NCI-H510A treated with DMSO at 0.1 percent for 48 hours (cell line): ENCODE results near the gene YY1AP1.
"Not testable (repeated sequence)": the region's sequence is repeated elsewhere in the genome, so short reads cannot be mapped to it uniquely, and the experiment has no call there.

Source experiments
- DNase-seq: peaks from one replicate; lab custom pipeline; 2025; lab: John Stamatoyannopoulos, UW

Gene YY1AP1

DNA sequence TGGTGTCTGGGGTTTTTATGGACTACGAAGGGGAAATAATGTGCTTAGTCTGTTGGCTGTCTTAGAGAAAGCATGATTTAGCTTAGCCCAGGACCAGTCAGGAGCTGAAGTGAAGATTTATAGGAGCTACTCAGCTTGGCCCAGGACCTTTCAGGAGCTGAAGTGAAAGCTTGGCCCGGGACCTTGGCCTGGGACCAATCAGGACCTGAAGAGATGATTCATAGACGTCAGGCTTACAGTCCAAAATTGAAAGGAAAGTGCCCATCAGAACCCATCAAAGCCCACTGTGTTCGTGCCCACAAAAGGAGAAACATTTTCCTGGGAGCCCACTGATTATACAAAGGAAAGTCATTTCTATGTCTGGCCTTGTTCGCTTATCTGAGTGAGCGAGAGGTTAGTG is 42.9 kb downstream of the YY1AP1 start:
- no peak for DNase-seq

GRCh38 chr1:155645034-155645598 is 43.5 kb downstream of the YY1AP1 start:
- no peak for DNase-seq

- no peak for DNase-seq
These were observed 45.3 kb downstream of the YY1AP1 start for GRCh38 chr1:155643230-155643629.

DNA sequence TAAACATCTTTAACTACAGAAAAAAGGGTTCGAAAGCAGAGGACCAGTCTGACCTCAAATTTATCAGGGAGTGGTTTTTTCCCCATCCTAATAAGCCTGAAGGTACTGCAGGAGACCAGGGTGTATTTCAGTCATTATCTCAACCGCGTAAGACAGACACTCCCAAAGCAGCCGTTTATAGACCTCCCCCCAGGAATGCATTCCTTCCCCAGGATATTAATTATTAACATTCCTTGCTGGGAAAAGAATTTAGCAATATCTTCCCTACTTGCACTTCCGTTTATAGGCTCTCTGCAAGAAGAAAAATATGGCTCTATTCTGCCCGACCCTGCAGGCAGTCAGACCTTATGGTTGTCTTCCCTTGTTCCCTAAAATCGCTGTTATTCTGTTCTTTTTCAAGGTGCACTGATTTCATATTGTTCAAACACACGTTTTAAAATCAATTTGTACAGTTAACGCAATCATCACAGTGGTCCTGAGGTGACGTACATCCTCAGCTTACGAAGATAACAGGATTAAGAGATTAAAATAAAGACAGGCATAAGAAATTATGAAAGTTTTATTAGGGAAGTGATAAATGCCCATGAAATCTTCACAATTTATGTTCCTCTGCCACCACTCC is 45.9 kb downstream of the YY1AP1 start:
- DNase-seq: not testable (repeated sequence)

DNA sequence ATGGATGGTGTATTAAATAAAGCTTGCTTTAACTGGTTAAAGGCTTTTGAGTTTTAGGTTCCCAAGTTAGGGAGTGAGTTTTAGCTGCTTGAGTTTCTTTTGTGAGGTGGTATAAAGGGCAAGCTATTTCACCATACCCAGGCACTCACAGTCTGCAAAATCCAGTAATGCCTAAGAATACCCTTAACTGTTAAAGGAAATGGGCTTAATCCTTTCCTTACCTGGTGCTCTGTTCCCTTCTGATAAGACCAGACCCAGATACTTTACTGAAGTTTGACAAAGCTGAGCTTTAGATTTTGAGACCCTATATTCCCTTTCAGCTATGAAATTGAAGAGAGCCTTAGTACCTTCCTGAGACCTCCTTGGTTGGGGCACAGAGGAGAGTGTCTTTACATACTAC is 48.2 kb downstream of the YY1AP1 start:
- DNase-seq: no peak

- DNase-seq: no peak
These were observed 52.0 kb downstream of the YY1AP1 start for GRCh38 chr1:155636397-155637153.

- DNase-seq: not testable (repeated sequence)
These were observed 62.1 kb downstream of the YY1AP1 start for GRCh38 chr1:155626428-155626827.

GRCh38 chr1:155623357-155623756 is 65.2 kb downstream of the YY1AP1 start:
- DNase-seq: no peak

GRCh38 chr1:155622191-155622590 is 66.4 kb downstream of the YY1AP1 start:
- DNase-seq: no peak

DNA sequence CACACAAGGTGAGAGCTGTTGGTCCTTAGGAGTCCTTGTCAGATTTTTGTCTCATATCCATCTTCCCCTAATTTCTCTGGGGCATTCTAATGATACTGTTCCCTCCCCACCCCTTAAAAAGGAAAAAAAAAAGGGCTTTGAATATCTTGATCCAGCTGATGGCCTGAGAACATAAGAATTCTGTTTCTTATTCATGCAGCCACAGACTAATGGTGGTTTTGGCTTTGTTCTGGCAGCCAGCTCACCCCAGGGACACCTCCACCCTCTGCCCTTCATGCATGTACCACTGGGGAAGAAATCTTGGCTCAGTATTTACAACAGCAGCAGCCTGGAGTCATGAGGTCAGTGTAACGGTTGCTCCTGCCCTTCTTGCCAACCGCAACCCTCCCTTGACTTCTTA is 75.3 kb downstream of the YY1AP1 start:
- not testable (repeated sequence) for DNase-seq

GRCh38 chr1:155610257-155610647 is 78.3 kb downstream of the YY1AP1 start:
- DNase-seq: not testable (repeated sequence)

GRCh38 chr1:155609515-155610256 is 78.9 kb downstream of the YY1AP1 start, which contains the start of gene MSTO1:
MSTO1 (plus strand) TSS chr1:155610218; CDS start chr1:155610249, 31 bp downstream.
- peak; percentile 89 for DNase-seq
